Measurements from ENCODE around the gene NME1.

GRCh38 chr17:51180486-51180885 lies 27.1 kb downstream of the NME1 start:
- TF ChIP-seq CTCF (IDR thresholded peaks at IDR 0.05 in 4 of 5, conservative IDR thresholded peaks at IDR 0.05 in 1 of 5) (no peak), POLR2A (IDR thresholded peaks at IDR 0.05) (no peak)

Data from gastrocnemius medialis (tissue), 4 donors.